Neutrophil (primary cell): ENCODE measurements around the gene SLC25A40.
"Not testable (repeated sequence)": the region's sequence is repeated elsewhere in the genome, so short reads cannot be mapped to it uniquely, and the experiment has no call there.

Experiments used
- H3K27ac ChIP-seq: fragments of 200-600 bp; sonication (generic); 2 replicates; pipeline ENCODE4 v1.5.1; 2016; ENCODE audit warnings: mild to moderate bottlenecking, moderate library complexity
- H3K27me3 ChIP-seq: fragments of 200-600 bp; sonication (generic); 2 replicates; pipeline ENCODE4 v1.6.0; 2016; ENCODE audit warnings: mild to moderate bottlenecking
- H3K36me3 ChIP-seq: fragments of 200-600 bp; sonication (generic); 2 replicates; pipeline ENCODE4 v1.5.1; 2017
- H3K4me1 ChIP-seq, 2 experiments: fragments of 200-600 bp in 1 of 2; sonication (generic) in 1 of 2; 1 replicate in 1 of 2; 2 replicates in 1 of 2; pipeline versions ENCODE4 v1.5.1 to v1.6.1; 2013 to 2016; ENCODE audit warnings: low read depth in 1 of 2, low read length in 1 of 2, mild to moderate bottlenecking in 1 of 2, moderate library complexity in 1 of 2; ENCODE audit not compliant: control insufficient read depth in 1 of 2, insufficient read depth in 1 of 2
- H3K4me3 ChIP-seq, 2 experiments: fragments of 200-600 bp in 1 of 2; sonication (generic) in 1 of 2; 1 replicate in 1 of 2; 2 replicates in 1 of 2; pipeline ENCODE4 v1.5.1; 2013 to 2016; ENCODE audit warnings: low read depth in 1 of 2, low read length in 1 of 2, mild to moderate bottlenecking in 1 of 2, moderate library complexity in 1 of 2
- H3K9me3 ChIP-seq: fragments of 200-600 bp; sonication (generic); 2 replicates; pipeline ENCODE4 v1.5.1; 2016
- CTCF ChIP-seq: fragments of 200-600 bp; sonication (generic); IDR thresholded peaks from 2 replicates; pipeline ENCODE4 v1.5.1; 2016; ENCODE audit warnings: antibody characterized with exemption

Gene SLC25A40

DNA sequence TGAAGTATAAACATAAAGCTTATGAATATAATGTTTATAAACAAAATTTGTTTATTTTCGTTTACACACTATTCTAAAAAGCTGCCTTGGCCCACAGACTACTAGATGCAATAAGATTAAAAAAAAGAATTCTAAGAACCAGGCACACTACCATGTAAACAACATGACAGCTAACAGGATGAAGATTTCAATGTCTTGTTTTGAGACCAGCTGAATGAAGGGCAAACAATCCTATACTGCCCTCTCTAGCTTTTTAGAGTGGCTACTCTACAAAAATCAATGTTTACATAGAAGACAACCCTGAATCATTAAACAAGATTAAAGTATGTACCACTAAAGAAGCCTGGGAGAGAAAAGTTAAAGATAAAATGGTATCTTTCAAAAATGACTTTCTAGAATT is 38.6 kb downstream of the SLC25A40 start:
- Histone ChIP-seq H3K27ac (no peak overlapping the region), H3K4me3 (no peak overlapping the region), H3K4me1 (no peaks in the 10 kb centered on the region), H3K9me3 (no peaks in the 10 kb centered on the region), H3K27me3 (no peaks in the 10 kb centered on the region), H3K36me3 (peaks cover 59% of the 10 kb centered on the region)
- TF ChIP-seq CTCF = no peak

- Histone ChIP-seq H3K27ac (no peak overlapping the region), H3K27me3 (no peaks in the 10 kb centered on the region), H3K4me1 (no peaks in the 10 kb centered on the region), H3K9me3 (no peaks in the 10 kb centered on the region), H3K36me3 (peaks cover 54% of the 10 kb centered on the region), H3K4me3 (no peak overlapping the region)
- TF ChIP-seq CTCF = no peak
Measured at GRCh38 chr7:87833130-87833529, 43.0 kb downstream of the SLC25A40 start.

- no peak for TF ChIP-seq CTCF
- Histone ChIP-seq H3K27me3 (no peaks in the 10 kb centered on the region), H3K4me1 (no peaks in the 10 kb centered on the region), H3K36me3 (peaks cover 45% of the 10 kb centered on the region), H3K27ac (no peak overlapping the region), H3K9me3 (no peaks in the 10 kb centered on the region), H3K4me3 (no peak overlapping the region)
Measured at GRCh38 chr7:87831097-87831496, 45.1 kb downstream of the SLC25A40 start.

GRCh38 chr7:87828383-87828782 is 47.8 kb downstream of the SLC25A40 start:
- H3K4me1 ChIP-seq, H3K9me3 ChIP-seq, H3K27me3 ChIP-seq, H3K27ac ChIP-seq, H3K4me3 ChIP-seq: not testable (repeated sequence)
- peaks cover 19% of the 10 kb centered on the region for H3K36me3 ChIP-seq

DNA sequence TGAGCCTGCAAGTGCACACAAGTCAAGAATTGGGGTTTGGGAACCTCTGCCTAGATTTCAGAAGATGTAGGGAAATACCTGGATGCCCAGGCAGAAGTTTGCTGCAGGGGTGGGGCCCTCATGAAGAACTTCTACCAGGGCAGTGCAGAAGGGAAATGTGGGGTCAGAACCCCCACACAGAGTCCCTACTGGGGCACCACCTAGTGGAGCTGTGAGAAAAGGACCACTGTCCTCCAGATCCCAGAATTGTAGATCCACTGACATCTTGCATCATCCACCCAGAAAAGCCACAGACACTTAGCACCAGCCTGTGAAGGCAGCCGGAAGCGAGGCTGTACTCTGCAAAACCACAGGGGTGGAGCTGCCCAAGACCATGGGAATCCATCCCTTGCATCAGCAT is 50.8 kb downstream of the SLC25A40 start:
- not testable (repeated sequence) for H3K4me3 ChIP-seq, H3K27ac ChIP-seq, H3K27me3 ChIP-seq, H3K4me1 ChIP-seq, H3K9me3 ChIP-seq, H3K36me3 ChIP-seq

- H3K27me3 ChIP-seq, H3K27ac ChIP-seq, H3K36me3 ChIP-seq, H3K4me3 ChIP-seq, H3K9me3 ChIP-seq, H3K4me1 ChIP-seq: not testable (repeated sequence)
Measured at GRCh38 chr7:87822056-87822455, 54.1 kb downstream of the SLC25A40 start.

DNA sequence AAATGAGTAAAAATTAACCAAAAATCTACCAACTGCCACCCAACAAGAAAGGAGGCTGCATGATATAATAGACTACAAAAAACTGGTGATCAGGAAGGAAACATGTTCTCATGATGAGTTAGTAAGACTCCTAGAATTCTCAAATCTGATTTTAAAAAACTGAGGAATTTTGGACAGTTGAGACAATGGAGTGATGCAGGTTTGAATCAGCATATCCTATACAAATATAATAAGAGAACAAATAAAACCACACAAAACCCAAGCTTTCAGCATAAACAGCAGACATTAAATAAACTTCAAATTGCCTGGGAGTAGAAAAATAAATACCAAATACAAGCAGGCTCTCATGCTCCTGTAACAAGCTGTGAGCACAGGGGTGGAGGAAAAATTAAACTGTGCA is 57.8 kb downstream of the SLC25A40 start:
- Histone ChIP-seq H3K27ac (no peak overlapping the region), H3K4me1 (no peaks in the 10 kb centered on the region), H3K9me3 (no peaks in the 10 kb centered on the region), H3K36me3 (no peaks in the 10 kb centered on the region), H3K4me3 (no peak overlapping the region), H3K27me3 (no peaks in the 10 kb centered on the region)
- no peak for TF ChIP-seq CTCF
